Amniotic stem cell (primary cell): ENCODE data around the gene DLG2.
"Not testable (repeated sequence)": the region's sequence is repeated elsewhere in the genome, so short reads cannot be mapped to it uniquely, and the experiment has no call there.

Experiments used
- DNase-seq: peaks from one replicate; lab custom pipeline; 2025; lab: John Stamatoyannopoulos, UW

DLG2 gene

DNA sequence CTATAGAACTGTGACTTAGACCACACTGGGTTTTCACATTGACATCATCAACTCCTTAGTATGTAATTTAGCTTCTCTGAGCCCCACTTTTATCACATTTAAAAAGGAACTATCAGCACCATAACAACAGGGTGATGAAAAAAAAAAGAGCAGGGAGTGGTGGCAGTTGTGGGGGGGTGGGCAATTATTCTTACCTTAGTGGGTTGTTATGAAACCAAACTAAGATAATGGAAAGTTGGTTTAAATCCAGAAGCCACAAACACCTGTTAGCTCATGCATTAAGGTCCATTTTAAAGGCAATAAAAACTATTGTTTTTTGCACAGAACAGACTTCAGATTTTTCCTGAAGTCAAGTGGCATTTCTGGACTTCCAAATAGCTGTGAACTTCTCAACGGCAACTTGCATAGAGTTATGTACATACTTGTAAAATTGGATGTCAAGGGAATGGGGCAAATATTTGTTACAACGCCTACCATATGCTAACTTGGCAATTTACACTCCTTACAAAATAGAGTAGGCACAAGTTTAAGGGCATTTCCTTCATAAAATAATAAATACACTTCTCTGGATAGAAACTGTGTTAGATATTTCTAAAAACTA lies 793.6 kb downstream of the DLG2 start:
- no peak for DNase-seq

DNA sequence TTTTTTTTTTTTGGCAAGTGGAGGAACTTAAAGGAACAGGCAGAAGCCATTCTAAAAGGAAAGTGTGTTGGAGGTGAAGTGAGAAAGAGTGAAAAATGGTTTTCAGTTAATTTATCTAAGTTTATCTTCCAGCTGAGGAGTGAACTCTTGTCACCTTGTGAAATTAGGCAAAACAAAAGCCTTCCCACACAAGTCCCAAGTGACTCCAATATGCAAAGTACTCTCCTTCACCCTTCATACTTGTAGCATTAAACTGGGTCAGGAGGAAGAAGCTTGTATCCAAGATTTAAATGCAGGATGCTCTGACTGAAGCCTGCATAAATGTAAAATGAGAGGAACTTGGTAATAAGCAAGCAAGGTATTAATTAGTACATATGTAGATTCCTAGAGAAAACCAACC lies 796.8 kb downstream of the DLG2 start:
- DNase-seq = no peak

DNA sequence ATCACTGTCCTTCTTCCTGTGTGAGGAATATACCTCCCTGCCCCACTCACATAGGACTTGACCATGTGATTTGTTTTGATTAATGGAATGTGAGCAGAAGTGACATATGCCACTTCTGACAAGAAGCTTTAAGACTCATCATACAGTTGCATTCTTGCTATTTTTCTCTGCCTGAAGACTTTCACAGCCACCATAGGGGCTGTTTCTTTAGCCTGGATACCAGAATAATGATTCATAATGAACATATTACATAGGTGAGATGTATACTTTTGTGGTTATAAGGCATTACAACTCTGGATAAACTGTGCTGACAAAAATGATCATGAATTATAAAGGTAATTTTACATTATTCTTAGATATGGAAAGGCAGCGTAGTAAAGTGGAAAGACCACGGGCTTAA lies 798.0 kb downstream of the DLG2 start:
- DNase-seq = no peak

DNA sequence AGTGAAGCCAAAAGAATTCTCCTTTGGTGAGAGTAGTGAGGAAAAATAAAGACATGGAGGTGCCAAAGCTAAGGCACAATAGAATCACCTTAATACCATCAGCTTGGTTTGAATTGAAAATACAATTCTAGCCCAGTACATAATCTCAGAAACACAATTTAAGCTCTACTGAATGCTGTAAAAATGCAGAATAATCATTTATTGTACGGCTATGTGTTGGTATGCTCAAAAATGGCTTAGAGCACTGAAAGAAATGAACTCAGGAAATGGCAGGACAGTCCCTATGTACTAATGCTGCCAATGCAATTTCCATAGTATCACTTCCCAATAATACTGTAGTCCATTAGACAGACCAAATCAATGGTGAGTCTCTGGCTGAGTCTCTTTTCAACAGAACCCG lies 798.5 kb downstream of the DLG2 start:
- no peak for DNase-seq

- DNase-seq = no peak
Observed at GRCh38 chr11:84825106-84825660, 802.0 kb downstream of the DLG2 start.

- DNase-seq = no peak
Observed at GRCh38 chr11:84824624-84825023, 802.5 kb downstream of the DLG2 start.

- DNase-seq = no peak
Observed at GRCh38 chr11:84819537-84819936, 807.6 kb downstream of the DLG2 start.

DNA sequence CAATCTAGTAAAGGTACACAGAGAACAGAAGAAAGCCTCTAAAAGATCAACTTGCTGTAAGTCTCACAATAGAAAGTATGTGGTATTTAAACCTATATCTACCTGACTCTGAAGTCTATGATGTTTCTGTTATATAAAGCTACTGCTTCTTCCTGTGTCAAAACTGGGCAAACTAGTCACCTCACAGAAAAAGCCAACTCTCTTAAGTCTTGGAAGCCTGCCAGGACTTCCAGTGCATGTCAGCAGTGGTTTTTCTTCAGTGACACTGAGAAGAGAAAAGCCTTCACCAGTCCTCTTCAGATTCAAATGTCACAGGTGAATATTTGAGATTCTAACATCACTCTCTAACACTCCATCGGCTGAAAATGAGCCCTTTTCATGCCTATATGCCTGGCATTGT lies 808.0 kb downstream of the DLG2 start:
- DNase-seq = no peak

GRCh38 chr11:84817998-84818397 lies 809.1 kb downstream of the DLG2 start:
- peak; percentile 33 for DNase-seq

DNA sequence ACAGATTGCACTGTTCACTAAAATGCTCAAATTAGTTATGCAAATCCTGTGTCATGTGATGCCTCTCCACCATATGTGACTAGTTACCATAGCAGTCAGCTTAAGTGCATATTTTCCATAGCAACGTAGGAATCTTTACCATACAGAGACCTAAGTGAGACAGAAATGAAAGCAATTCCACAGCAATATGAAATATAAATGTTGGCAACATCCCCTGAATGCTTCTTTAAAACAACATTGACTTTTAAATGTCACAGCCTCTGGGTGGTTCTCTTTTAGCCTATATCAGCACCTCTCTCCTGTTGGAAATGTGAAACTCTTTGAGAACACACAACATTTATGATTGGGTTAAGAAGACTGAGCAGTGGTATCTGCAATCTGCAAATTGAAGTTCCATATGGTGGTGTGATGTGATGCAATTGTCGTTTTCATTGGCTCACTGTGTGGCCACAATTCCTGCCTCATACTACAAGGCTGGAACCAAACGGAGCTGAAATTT lies 814.6 kb downstream of the DLG2 start:
- peak; percentile 32 for DNase-seq

DNA sequence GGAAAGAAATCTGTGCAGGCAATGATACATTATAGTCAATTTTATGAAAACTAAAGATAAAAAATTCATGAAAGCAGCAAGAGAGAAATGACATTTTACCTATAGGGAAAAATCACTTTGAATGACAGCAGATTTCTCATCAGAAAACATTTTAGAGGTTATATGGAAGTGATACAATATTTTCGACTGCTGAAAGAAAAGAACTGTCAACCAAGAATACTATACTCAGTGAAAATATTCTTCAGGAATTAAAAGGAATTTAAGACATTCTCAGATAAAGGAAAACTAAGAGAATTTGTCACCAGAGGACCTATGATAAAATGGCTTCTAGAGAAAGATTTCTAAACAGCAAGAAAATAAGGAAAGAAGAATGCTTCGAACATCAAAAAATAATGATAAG lies 820.8 kb downstream of the DLG2 start:
- no peak for DNase-seq

DNA sequence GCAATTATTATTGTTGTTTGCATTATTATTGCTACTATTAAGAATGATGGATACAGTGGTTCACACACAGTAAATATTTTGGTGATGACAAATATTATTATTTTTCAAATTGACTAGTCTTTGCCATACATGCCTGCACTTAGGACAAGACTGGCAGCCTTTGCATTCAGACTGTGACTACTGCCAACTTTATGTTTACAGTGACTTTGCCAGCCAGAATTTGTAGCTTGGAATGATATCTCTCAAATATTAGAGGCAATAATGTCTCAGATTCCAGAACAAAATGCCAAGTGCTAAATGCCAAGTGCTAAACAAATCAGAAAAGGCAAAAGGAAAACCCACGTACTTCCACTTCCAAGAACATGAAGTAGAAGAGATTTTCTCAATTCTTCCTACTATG lies 823.1 kb downstream of the DLG2 start:
- DNase-seq = no peak

DNA sequence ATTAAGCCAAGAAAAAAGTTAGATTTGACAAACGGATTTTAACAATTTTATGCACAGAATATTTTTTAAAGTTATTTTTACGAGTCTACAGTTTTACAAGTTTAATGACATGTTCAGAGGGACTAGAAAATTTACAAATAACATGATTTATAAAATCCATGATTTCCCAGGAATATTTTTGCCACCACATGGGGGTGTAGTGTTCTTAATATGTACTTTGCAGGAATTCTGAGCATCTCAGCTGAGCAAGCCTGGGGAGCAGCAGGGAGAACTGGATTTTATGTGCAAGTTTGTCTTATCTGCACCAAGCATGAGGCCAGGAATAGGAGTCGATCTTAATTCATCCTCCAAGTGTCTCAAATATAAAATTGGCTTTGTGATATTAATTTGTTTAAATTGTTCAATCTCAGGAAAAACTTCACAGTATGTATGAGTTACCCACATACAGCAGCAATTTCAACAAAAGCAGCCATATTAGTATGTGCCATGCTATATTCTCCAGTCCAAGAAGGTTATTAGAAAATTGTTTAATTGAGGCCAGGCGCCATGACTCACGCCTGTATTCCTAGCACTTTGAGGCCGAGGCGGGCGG lies 826.3 kb downstream of the DLG2 start:
- DNase-seq = peak; percentile 14

DNA sequence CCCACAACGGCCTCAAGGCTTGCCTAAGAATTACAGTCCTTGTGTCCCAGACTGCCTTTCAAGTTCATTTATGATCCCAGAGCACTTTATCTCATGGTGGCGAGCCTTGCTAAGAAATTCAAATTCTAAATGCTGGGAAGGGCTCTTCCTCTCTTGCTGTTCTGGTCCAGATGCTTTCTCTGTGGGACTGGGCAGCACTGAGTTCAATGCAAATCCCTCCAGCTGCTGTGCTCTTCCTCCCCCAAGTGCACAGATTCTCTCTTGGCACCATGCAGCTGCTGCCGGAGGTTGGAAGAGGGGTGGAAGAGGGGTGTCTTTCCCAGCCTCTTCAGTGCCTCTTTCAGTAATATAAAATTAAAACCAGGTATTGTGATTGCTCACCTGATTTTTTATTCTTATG lies 828.0 kb downstream of the DLG2 start:
- no peak for DNase-seq

DNA sequence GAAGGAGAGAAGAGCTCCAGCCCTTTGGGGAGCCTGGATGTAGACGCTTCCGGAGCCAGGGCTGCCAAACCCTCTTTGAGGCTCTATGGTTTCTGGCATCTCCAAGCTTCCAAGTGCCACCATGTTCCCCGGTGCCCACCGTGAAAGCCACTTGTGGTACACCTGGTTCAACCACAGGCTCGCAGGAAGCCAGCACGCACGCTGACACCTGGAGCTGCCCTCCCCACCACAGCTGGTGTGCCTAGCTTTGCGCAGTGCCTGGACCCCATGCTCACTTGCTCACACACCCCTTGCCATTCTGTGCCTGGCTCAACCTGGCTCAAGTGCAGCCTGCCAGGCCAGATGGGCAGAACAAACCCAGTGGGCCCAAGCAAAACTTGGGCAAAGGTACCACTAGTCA lies 831.4 kb downstream of the DLG2 start:
- no peak for DNase-seq

- no peak for DNase-seq
Observed at GRCh38 chr11:84794663-84795443, 832.3 kb downstream of the DLG2 start.

DNA sequence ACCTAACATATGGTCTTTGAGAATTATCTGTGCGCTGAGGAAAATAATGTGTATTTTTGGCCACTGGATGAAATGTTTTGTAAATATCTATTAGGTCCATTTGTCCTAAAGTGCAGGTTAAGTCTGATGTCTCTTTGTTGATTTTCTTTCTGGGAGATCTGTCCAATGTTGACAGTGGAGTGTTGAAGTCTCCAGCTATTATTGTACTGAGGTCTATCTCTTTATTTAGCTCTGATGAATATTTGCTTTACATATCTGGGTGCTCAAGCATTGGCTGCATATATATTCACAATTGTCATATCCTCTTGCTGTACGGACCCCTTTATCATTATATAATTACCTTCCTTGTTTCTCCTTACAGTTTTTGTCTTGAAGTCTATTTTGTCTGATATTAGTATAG lies 833.8 kb downstream of the DLG2 start:
- DNase-seq = no peak

GRCh38 chr11:84790849-84791427 lies 836.2 kb downstream of the DLG2 start:
- no peak for DNase-seq

DNA sequence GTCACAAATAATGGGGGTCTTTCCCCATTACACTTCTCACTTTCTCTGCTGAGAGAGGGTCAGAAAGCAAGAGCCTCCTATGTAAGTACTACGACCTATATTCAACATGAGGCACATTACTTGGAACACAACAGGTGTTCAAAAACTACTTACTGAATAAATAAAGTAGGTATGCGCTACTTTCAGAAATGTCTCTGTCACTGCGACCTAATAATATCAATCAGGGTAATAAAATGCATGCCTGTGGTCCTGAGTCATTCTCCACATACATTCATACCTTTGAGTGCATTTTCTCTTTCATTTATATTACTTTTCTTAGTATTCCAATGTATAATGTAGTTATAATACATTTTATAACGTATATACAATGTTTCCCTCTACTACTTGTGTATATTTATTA lies 838.9 kb downstream of the DLG2 start:
- DNase-seq = no peak

- not testable (repeated sequence) for DNase-seq
Observed at GRCh38 chr11:84784158-84784557, 843.0 kb downstream of the DLG2 start.

DNA sequence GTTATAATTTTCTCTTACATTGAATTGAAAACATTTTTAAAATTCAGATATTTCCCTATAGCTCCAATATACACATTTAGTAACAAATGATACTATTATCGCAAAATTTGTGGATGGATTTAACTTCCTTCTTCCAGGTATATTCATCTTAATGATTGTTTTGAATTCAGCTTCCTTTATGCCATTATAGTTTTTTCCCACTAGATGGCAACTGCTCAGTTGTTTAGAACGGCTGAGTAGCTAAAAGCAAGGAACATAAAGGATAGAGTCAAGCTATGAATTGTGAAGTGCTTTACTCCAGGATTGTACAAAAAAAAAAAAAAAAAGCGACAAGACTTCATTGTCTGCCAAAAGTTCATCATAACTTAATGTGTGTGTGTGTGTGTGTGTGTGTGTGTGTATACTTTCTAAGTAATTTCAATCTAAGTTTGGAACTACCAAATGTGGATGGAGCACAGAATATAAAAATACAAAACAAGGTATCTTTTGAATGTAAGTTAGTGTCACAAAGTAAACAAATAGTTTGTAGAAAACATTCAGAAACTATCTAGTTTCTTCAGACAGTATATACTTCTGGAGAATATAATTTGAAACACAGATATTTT lies 846.4 kb downstream of the DLG2 start:
- peak; percentile 4 for DNase-seq

DNA sequence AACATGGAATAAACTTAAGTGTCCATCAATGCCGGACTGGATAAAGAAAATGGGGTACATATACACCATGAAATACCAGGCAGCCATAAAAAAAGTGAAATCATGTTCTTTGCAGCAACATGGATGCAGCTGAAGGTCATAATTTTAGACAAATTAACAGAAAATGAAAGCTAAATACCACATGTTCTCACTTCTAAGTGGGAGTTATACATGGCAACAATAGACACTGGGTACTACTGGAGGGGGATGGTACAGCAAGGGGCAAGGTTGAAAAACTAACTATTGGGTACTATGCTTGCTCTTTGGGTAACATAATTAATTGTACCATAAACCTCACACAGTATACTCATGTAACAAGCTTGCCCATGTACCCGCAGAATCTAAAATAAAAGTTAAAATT lies 851.6 kb downstream of the DLG2 start:
- DNase-seq = no peak
